ENCODE data around the gene EPHA3.

DNA sequence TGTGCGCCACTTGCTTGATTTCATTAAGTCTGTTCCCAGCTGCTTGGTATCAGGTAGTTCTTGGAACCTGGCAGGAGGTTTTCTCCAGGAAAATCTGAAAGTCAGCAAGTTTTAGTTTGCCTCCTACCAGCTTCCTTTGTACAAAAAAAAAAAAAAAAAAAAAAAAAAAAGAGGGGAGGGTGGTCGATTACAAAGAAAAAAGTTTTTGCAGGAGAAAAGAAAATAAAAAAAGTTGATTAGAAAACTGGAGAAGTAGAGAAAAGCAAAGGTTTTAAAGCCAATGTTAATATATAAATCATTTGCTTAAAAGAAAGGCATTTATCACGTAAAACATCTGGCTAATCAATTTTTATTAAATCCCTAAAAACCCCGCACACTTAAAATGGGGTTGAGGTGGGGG lies 5.9 kb downstream of the EPHA3 start:
- TF ChIP-seq POLR2A (IDR thresholded peaks at IDR 0.05) (no peak), EP300 (IDR thresholded peaks at IDR 0.05) (no peak)
- TF ChIP-seq, protein P1, sequence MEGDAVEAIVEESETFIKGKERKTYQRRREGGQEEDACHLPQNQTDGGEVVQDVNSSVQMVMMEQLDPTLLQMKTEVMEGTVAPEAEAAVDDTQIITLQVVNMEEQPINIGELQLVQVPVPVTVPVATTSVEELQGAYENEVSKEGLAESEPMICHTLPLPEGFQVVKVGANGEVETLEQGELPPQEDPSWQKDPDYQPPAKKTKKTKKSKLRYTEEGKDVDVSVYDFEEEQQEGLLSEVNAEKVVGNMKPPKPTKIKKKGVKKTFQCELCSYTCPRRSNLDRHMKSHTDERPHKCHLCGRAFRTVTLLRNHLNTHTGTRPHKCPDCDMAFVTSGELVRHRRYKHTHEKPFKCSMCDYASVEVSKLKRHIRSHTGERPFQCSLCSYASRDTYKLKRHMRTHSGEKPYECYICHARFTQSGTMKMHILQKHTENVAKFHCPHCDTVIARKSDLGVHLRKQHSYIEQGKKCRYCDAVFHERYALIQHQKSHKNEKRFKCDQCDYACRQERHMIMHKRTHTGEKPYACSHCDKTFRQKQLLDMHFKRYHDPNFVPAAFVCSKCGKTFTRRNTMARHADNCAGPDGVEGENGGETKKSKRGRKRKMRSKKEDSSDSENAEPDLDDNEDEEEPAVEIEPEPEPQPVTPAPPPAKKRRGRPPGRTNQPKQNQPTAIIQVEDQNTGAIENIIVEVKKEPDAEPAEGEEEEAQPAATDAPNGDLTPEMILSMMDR (IDR thresholded peaks at IDR 0.05): no peak

Data from suprapubic skin (tissue), 3 donors.